H1 (cell line): ENCODE data around the gene PTPRG. TPM values are rescaled to one million over a fixed set of nuclear protein-coding genes. Genes with fewer than 3 reads are reported as not detected.

Source experiments
- CTCF ChIA-PET: fragments of 300-600 bp; sonication (Branson Sonifier 250); formaldehyde crosslinking; loops from one replicate; lab custom pipeline; 2021; ENCODE audit not compliant: partially characterized antibody; lab: Charles Lee
- POLR2A ChIA-PET: fragments of 300-600 bp; sonication (Branson Sonifier 250); formaldehyde crosslinking; loops from one replicate; lab custom pipeline; 2021; ENCODE audit warnings: inconsistent platforms; ENCODE audit not compliant: partially characterized antibody; lab: Charles Lee
- DNase-seq, 2 experiments: peaks; one replicate each; pipeline versions ENCODE4 v3.0.0 to v3.0.0-alpha.2; 2010 to 2022; ENCODE audit warnings: low spot score in 2 of 2, low read depth in 1 of 2, mixed read lengths in 1 of 2
- FAIRE-seq: peaks from 2 replicates; lab custom pipeline; 2011; peaks lifted over from hg19 to GRCh38; lab: Jason Lieb, UNC
- H2AFZ ChIP-seq: 2 replicates; pipeline ENCODE4 v1.8.1; 2012; ENCODE audit warnings: low read length, inconsistent platforms
- H2AK5ac ChIP-seq: 2 replicates; pipeline ENCODE4 v1.6.1; 2013; ENCODE audit warnings: low read depth, low read length
- H2BK120ac ChIP-seq: replicated peaks from 2 replicates; pipeline ENCODE3; 2013; ENCODE audit warnings: low read depth, low read length, inconsistent platforms
- H2BK12ac ChIP-seq: 2 replicates; pipeline ENCODE4 v1.6.1; 2013; ENCODE audit warnings: low read depth, low read length
- H2BK15ac ChIP-seq: 2 replicates; pipeline ENCODE4 v1.6.1; 2013; ENCODE audit warnings: low read length
- H2BK20ac ChIP-seq: 2 replicates; pipeline ENCODE4 v1.6.1; 2013; ENCODE audit warnings: low read length
- H2BK5ac ChIP-seq: 2 replicates; pipeline ENCODE4 v1.6.1; 2013; ENCODE audit warnings: low read depth, low read length
- H3K14ac ChIP-seq: 2 replicates; pipeline ENCODE4 v1.6.1; 2013; ENCODE audit warnings: inconsistent platforms; ENCODE audit not compliant: insufficient read length
- H3K18ac ChIP-seq: 2 replicates; pipeline ENCODE4 v1.6.1; 2013; ENCODE audit warnings: low read length; ENCODE audit errors: extremely low read depth
- H3K23ac ChIP-seq: 2 replicates; pipeline ENCODE4 v1.6.1; 2013; ENCODE audit warnings: inconsistent platforms; ENCODE audit not compliant: insufficient read length
- H3K23me2 ChIP-seq: 2 replicates; pipeline ENCODE4 v1.6.1; 2013; ENCODE audit warnings: low read depth, low read length
- H3K27ac ChIP-seq: 2 replicates; pipeline ENCODE4 v1.6.1; 2011; ENCODE audit warnings: low read depth, low read length, inconsistent platforms
- H3K27me3 ChIP-seq, 4 experiments: replicated peaks in 1 of 4; 1 replicate in 1 of 4; 2 replicates in 3 of 4; pipeline versions ENCODE4 v1.6.1 to v1.8.1; 2011 to 2013; ENCODE audit warnings: low read length in 3 of 4, mild to moderate bottlenecking in 3 of 4, inconsistent platforms in 2 of 4, mixed read lengths in 2 of 4, moderate library complexity in 1 of 4; ENCODE audit not compliant: control insufficient read depth in 3 of 4, insufficient read depth in 3 of 4; ENCODE audit errors: extremely low read depth in 1 of 4
- H3K36me3 ChIP-seq, 4 experiments: 2 replicates each; pipeline versions ENCODE4 v1.6.1 to v1.8.1; 2011 to 2013; ENCODE audit warnings: mild to moderate bottlenecking in 4 of 4, low read length in 3 of 4, moderate library complexity in 2 of 4, control low read depth in 1 of 4, inconsistent platforms in 1 of 4; ENCODE audit not compliant: insufficient read depth in 4 of 4, control insufficient read depth in 2 of 4
- H3K4ac ChIP-seq: replicated peaks from 2 replicates; pipeline ENCODE3; 2013; ENCODE audit warnings: low read length, low read depth, mixed read lengths, inconsistent platforms; ENCODE audit not compliant: insufficient read length
- H3K4me1 ChIP-seq, 4 experiments: replicated peaks in 1 of 4; 1 replicate in 1 of 4; 2 replicates in 3 of 4; pipeline versions ENCODE4 v1.6.1 to v1.8.1; 2011 to 2013; ENCODE audit warnings: low read length in 3 of 4, inconsistent platforms in 2 of 4, mixed read lengths in 1 of 4; ENCODE audit not compliant: insufficient read depth in 4 of 4, control insufficient read depth in 3 of 4
- H3K4me2 ChIP-seq, 2 experiments: 2 replicates each; pipeline versions ENCODE4 v1.6.1 to v1.8.1; 2011 to 2013; ENCODE audit warnings: low read depth in 2 of 2, low read length in 2 of 2, control low read depth in 1 of 2, inconsistent platforms in 1 of 2, mild to moderate bottlenecking in 1 of 2; ENCODE audit not compliant: insufficient read depth in 1 of 2
- H3K4me3 ChIP-seq, 4 experiments: fragments of 200-600, 300-600 bp in 1 of 4; sonication (generic), shearing (Covaris generic), sonication (Bioruptor Twin) in 1 of 4; 2 replicates each; pipeline versions ENCODE4 v1.5.1 to v1.8.1; 2011 to 2016; ENCODE audit warnings: low read length in 4 of 4, low read depth in 3 of 4, control low read depth in 2 of 4, inconsistent platforms in 2 of 4, mild to moderate bottlenecking in 2 of 4, mixed read lengths in 1 of 4, moderate library complexity in 1 of 4; ENCODE audit not compliant: insufficient read depth in 2 of 4; ENCODE audit errors: extremely low read depth in 1 of 4
- H3K56ac ChIP-seq: replicated peaks from 2 replicates; pipeline ENCODE3; 2013; ENCODE audit warnings: low read depth, mild to moderate bottlenecking, mixed read lengths, low read length, inconsistent platforms; ENCODE audit not compliant: insufficient read length
- H3K79me1 ChIP-seq: 2 replicates; pipeline ENCODE4 v1.6.1; 2013; ENCODE audit warnings: low read depth, low read length, control low read depth
- H3K79me2 ChIP-seq, 2 experiments: 2 replicates each; pipeline versions ENCODE4 v1.6.1 to v1.8.1; 2012 to 2013; ENCODE audit warnings: low read length in 2 of 2, mild to moderate bottlenecking in 2 of 2, inconsistent platforms in 1 of 2; ENCODE audit not compliant: insufficient read depth in 2 of 2, control insufficient read depth in 1 of 2
- H3K9ac ChIP-seq, 4 experiments: replicated peaks in 1 of 4; 1 replicate in 1 of 4; 2 replicates in 3 of 4; pipeline versions ENCODE4 v1.6.1 to v1.8.1; 2011 to 2013; ENCODE audit warnings: low read depth in 3 of 4, low read length in 3 of 4, control low read depth in 2 of 4, mild to moderate bottlenecking in 2 of 4, moderate library complexity in 2 of 4, inconsistent platforms in 1 of 4; ENCODE audit errors: extremely low read depth in 1 of 4
- H3K9me3 ChIP-seq, 2 experiments: 2 replicates each; pipeline versions ENCODE4 v1.6.1 to v1.8.1; 2012 to 2013; ENCODE audit warnings: mild to moderate bottlenecking in 2 of 2, moderate library complexity in 2 of 2, control low read depth in 1 of 2, inconsistent platforms in 1 of 2, low read depth in 1 of 2, low read length in 1 of 2, mixed read lengths in 1 of 2; ENCODE audit not compliant: insufficient read depth in 2 of 2
- H4K20me1 ChIP-seq, 2 experiments: replicated peaks in 1 of 2; 2 replicates each; pipeline versions ENCODE3 to v1.8.1; 2011 to 2013; ENCODE audit warnings: inconsistent platforms in 2 of 2, low read length in 2 of 2, mild to moderate bottlenecking in 1 of 2; ENCODE audit not compliant: insufficient read depth in 2 of 2, control insufficient read depth in 1 of 2
- H4K5ac ChIP-seq: 2 replicates; pipeline ENCODE4 v1.6.1; 2013; ENCODE audit warnings: low read length, low read depth, mixed read lengths, inconsistent platforms; ENCODE audit not compliant: insufficient read length
- H4K8ac ChIP-seq: 2 replicates; pipeline ENCODE4 v1.8.0; 2013; ENCODE audit warnings: mild to moderate bottlenecking, moderate library complexity, low read length, inconsistent platforms; ENCODE audit not compliant: insufficient read depth; ENCODE audit errors: extremely low read depth
- H4K91ac ChIP-seq: replicated peaks from 2 replicates; pipeline ENCODE3; 2013; ENCODE audit warnings: low read length, mixed read lengths, inconsistent platforms; ENCODE audit not compliant: insufficient read length
- SP1 ChIP-seq: IDR thresholded peaks from 2 replicates; pipeline ENCODE4 v1.6.1; 2011; ENCODE audit warnings: low read depth, low read length
- TEAD4 ChIP-seq: IDR thresholded peaks from 2 replicates; pipeline ENCODE4 v1.6.1; 2012; ENCODE audit warnings: low read depth, low read length, inconsistent platforms, mixed read lengths
- WGBS, 2 experiments: shearing (Covaris generic) in 1 of 2; methylation state at CpG; one replicate each; pipeline versions ENCODE4 v1.1.6 to v1.1.7; 2013 to 2015; ENCODE audit warnings: low lambda C conversion rate in 2 of 2, mixed read lengths in 2 of 2, inconsistent platforms in 1 of 2, low coverage in 1 of 2, missing lambda C conversion rate in 1 of 2; ENCODE audit not compliant: insufficient replicate concordance in 2 of 2, insufficient coverage in 1 of 2, insufficient read length in 1 of 2; ENCODE audit errors: extremely low coverage in 1 of 2, missing lambda C conversion rate in 1 of 2; 5-methylcytosine and 5-hydroxymethylcytosine counted together
- polyA plus RNA-seq, 7 experiments: library from polyadenylated mRNA; depleted of rRNA in 3 of 7; stranded (reverse) in 5 of 7; unstranded in 2 of 7; fragments of >200 nt in 5 of 7; fragments of 200-250 nt in 2 of 7; gene quantifications; 1 replicate in 5 of 7; 2 replicates in 1 of 7; 4 replicates in 1 of 7; pipeline versions ENCODE4 v1.2.1 to v1.2.3, GENCODE V29; 2011 to 2013; ENCODE audit warnings: missing spikeins in 2 of 7, mixed read lengths in 2 of 7
- total RNA-seq: library from RNA; stranded (reverse); fragmentation: NEBNext Ultra II Directional; extraction: Animal tissue kit (Norgen Biotek cat#: 25700); gene quantifications from 2 replicates; pipeline ENCODE4 v1.2.1, GENCODE V29; 2021

Gene PTPRG
- total and polyA plus RNA-seq, 2 of the 8 experiments (the other 6 are each of a cell fraction or from before 2014, with no cell fraction given): 23.3 to 96.2 TPM

GRCh38 chr3:61690016-61690415 is 128.6 kb downstream of the PTPRG start:
- Histone ChIP-seq H2BK120ac (no peak overlapping the region), H2BK12ac (peak overlapping the region; percentile 73), H3K36me3 (peaks cover 0 to 4% (median 0%) of the 10 kb centered on the region in 4 experiments; a peak in 1 of 8 replicates), H4K91ac (no peak overlapping the region), H2BK15ac (no peak overlapping the region), H2BK20ac (peak overlapping the region; percentile 26; the same call in 1 of the 2 replicates), H3K9ac (no peak overlapping the region), H3K4me3 (no peak overlapping the region), H2AFZ (no peak overlapping the region), H3K18ac (peak overlapping the region; percentile 63; the same call in 1 of the 2 replicates), H4K8ac (no peak overlapping the region), H3K56ac (no peak overlapping the region), H4K5ac (no peak overlapping the region), H3K23ac (no peak overlapping the region)
- WGBS, 2 experiments: 72% methylated on average over 5 of the region's 5 CpGs; no CpG with 5 or more reads in 1 of the 2 experiments
- no peak for DNase-seq
- POLR2A ChIA-PET: interaction anchor here (0.6 to 3.8 kb wide), 7 partner anchors 9 to 393 kb away, joined by 3 to 42 read pairs (median 4); no protein-coding TSS in a partner anchor
- 0 out of 2 replicates have a peak, but pooled peaks have one; percentile 19 for TF ChIP-seq TEAD4
- TF ChIP-seq SP1: no peak
- TF ChIP-seq, all 59 proteins: peak for 1
- peak overlapping the region; percentile 9; the same call in 1 of the 2 replicates for H3K27ac ChIP-seq
- H3K4me2 ChIP-seq: peak overlapping the region in 1 of 2 experiments; percentile 13; a peak in 2 of 4 replicates
- no peak overlapping the region for H3K14ac ChIP-seq
- H3K9me3 ChIP-seq: no peaks in the 10 kb centered on the region
- peaks cover 20 to 52% (median 48%) of the 10 kb centered on the region in 4 experiments for H3K4me1 ChIP-seq
- no peaks in the 10 kb centered on the region for H3K23me2 ChIP-seq
- CTCF ChIA-PET: interaction anchor here (1.5 kb wide), 2 partner anchors 125 to 247 kb away, joined by 3 to 7 read pairs; no protein-coding TSS in a partner anchor
- no peak overlapping the region for H3K4ac ChIP-seq
- peak overlapping the region; percentile 69 for H2AK5ac ChIP-seq
- FAIRE-seq: peak; percentile 19
- H3K79me2 ChIP-seq: peaks cover 21 to 82% of the 10 kb centered on the region in 2 experiments
- H3K79me1 ChIP-seq: peaks cover 9% of the 10 kb centered on the region
- peaks cover 0 to 4% (median 0%) of the 10 kb centered on the region in 4 experiments; a peak in 1 of 7 replicates for H3K27me3 ChIP-seq
- H2BK5ac ChIP-seq: peak overlapping the region; percentile 66; the same call in 1 of the 2 replicates
- peaks cover 5 to 7% of the 10 kb centered on the region in 2 experiments for H4K20me1 ChIP-seq
